GM18511 (cell line): Measurements from ENCODE around the gene SLIRP.
"Not testable (repeated sequence)": the region's sequence is repeated elsewhere in the genome, so short reads cannot be mapped to it uniquely, and the experiment has no call there.

Experiments
- ATAC-seq: cut with Tn5 transposase; IDR thresholded peaks from one replicate; pipeline ENCODE4 v1.9.1; 2021; ENCODE audit warnings: mild to moderate bottlenecking, moderate library complexity; ENCODE audit not compliant: unreplicated experiment

SLIRP gene

DNA sequence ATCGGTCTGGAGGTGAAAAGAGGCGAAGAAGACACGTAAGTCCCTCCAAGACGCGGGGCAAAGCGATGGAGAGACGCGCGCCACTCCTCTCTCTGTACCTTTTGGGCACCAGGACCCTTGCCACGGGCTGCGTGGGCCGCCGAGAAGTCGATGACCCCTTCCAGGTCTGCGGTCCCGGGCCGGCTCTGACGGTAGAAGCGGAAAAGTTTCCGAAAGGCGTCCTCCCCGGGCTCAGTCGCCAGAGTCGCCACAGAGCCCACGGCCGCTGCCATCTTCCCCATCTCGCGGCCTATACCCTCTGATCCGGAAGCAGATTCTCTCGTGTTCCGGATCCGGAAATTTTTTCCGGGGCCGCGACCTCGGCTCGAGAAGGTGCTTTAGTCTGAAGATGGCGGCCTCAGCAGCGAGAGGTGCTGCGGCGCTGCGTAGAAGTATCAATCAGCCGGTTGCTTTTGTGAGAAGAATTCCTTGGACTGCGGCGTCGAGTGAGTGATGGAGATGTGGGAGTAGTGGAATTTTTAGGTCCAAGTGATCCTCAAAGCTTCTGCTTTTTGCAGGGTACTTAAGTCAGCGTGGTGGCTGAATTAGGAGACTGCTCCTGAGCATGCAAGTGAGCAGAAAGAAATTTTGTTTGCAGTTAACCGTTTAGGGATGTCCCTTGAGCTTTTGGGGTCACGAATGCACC, at the start of gene SLIRP, which contains the start of gene ALKBH1:
TSS of gene SLIRP (plus strand) at position 380 of the 685 bp plus-strand sequence. CDS start at position 389, 9 bp downstream.
TSS of gene ALKBH1 (minus strand) at position 300 of the 685 bp plus-strand sequence. CDS start at position 281, 19 bp downstream.
- ATAC-seq: peak; percentile 99

DNA sequence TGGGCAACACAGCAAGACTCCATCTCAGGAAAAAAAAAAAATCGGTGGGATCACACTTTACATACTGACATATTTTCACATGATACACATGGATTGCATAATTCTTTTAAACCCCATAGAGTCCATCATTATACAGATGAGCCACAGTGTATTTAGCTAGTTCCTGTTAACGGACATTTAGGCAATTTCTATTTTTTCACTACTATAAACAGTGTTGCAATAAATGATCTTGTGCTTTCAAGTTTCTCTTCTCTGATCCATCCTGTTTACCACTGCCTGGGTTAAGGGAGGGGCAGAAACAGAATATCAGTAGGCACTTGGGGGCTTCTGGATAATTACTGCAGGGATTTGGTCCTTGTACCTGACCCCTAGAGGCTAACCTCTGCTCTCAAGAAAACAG, 48.1 kb upstream of the SLIRP start:
- ATAC-seq: no peak

DNA sequence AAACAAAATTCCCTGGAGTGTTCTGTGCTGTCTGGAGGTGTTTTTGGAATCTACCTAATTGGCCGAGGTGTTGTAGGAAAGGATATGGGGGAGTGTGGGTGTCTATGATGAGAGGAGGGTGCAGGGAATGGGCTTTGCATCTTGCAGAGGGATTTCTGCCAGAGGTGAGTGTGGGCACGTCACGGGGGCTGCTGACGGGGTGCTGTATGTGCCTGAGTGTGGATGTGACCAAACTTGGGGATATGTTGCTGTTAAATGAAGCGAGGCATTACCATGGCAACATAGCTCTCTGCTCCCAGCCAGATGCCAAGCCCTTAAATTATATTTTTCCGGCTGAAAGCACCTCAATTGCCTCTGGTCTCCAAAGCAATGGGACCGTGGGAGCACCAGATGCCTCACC, 47.1 kb upstream of the SLIRP start:
- no peak for ATAC-seq

DNA sequence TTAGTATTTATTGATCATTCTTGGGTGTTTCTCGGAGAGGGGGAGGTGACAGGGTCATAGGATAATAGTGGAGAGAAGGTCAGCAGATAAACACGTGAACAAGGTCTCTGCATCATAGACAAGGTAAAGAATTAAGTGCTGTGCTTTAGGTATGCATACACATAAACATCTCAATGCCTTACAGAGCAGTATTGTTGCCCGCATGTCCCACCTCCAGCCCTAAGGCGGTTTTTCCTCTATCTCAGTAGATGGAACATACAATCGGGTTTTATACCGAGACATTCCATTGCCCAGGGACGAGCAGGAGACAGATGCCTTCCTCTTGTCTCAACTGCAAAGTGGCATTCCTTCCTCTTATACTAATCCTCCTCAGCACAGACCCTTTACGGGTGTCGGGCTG, 46.3 kb upstream of the SLIRP start:
- not testable (repeated sequence) for ATAC-seq

DNA sequence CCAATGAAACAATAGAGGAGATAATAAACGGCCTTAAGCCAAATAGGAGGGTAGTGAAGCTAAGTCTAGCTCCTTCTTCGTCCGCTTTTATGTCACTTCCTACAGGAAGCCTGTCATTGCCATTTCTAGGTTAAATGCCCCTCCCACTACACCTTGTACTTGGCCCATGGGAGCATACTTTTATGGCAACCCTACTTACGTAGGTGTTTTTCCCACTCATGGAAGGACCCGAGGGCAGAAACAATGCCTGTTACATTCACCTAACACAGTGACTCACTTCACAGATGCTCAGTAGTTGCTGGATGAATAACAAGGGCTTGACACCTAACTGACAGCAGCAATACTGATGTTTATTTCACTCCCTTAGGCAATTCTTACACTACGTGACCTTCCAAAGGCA, 44.6 kb upstream of the SLIRP start:
- no peak for ATAC-seq

DNA sequence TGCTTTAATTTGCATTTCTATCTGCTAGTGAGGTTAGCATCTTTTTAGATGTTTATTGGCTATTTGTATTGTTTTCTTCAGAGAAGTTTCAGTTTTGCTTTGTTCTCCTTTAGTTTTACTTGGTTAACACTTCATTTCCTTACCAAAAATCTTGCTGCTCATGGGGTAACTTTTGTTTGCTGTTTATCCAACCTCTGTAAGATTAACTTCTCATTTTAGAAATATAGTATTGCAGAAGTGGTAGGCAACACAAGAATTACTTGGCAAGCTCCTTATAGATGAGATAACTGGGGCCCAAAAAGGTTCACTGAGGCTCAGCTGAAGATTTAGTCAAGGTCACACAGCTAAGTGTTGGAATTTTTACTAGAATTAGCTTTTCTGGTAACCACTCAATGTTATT, 40.6 kb upstream of the SLIRP start:
- ATAC-seq: no peak

DNA sequence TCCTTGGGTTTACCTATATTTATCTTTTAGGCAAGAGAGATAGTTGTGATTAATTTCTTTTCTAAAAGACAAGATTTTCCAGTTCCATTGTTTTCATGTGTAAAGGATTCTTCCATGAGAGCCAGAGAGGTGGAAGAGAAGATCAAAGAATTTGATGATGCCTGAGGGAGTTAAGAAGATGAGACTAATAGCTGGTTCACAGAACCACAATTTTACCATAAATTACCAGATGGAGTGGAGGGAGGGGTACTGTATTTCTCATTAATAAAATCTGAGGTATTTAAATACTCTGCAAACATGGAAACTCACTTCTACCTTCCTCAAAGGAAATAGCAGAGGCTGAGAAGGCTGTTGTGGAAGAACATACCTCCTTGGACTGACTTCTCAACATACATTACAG, 34.7 kb upstream of the SLIRP start:
- ATAC-seq: no peak

DNA sequence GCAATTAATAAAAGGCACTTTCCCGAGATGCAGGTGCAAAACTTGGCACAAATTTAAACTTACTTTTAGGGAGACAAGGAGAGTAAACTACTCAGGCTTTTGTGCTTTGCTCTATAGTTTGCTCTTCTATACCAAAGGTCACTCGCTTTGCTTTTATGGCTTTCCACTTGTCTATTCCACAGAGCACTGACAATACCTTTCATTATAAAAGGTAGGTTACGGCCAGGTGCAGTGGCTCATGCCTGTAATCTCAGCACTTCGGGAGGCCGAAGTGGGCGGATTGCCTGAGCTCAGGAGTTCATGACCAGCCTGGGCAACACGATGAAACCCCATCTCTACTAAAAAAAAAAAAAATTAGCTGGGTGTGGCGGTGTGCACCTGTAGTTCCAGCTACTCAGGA, 33.0 kb upstream of the SLIRP start:
- ATAC-seq: no peak

DNA sequence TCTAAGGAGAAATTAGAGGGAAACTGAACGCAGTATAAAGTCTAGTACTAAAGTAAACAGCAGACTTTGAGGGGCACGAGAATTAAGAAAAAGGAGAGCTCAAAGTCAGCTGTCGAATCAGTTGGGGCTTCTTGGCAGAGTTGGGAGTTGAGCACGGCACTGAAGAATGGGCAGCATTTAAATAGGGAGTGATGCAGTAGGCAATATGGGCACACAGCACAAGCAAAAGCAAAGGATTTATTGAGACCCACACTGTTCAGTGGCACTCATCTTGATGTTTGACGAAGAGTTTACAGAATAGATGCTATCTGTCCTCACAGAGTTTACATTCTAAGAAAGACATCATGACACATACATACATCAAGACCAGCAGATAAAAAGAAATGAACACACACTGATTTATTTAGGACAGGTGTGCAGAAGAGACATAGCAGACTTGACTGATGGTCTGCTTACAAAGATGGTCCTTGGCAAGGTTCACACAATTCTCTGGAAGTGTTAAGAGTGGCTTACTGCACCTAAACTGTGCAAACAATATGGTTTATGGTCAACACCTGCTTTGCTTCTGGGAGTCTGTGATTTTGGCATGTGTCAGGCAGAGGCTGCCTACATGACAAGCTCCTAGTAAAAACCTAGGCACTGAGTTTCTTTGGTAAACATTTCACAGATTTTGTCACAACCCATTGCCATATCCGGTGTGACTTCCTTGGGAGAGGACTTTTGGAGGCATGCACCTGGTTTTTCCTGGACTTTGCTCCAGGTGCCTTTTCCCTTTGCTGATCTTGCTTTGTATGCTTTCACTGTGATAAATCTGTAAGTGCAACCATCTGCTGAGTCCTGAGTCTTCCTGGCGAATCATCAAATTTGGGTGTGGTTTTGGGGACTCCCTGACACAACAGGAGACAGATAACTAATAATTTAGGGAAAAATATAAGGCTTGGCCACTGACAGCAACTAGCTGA, 26.4 kb upstream of the SLIRP start:
- no peak for ATAC-seq

DNA sequence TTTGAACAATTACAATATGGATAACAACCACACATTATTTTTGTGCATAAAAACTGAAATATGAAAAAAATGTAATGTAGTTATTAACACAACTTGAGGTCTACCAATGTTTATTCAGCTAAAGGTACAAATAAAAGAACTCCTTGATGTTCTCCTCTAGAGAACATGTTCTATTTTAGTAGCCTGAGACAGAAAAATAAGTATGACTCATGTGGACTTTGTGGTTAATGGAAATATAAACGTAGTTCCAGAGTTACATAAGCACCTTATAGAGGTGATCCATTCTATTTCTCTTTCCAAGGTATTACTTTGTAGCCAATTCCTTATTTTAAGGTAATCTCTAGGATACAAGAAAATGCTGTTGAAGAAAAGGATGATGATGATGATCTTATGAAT, 25.7 kb upstream of the SLIRP start:
- ATAC-seq: no peak

DNA sequence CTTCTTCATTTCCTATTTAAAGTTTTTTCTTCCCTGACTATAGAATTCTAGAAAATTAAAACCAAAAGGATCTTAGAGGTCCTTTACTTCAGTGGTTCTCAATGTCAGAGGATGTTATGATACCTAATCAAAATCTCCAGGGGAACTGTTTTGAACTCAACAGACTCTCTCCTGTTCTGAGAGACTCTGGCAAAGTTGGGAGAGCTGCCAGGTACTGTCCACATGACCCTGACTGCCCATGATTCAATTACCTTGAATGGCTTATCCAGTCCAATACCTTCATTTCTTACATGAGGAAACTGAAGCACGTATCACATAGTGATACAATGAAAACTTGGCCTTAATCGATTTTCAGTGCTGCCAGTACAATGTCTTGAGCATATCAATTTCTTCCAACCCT, 16.6 kb upstream of the SLIRP start:
- no peak for ATAC-seq

DNA sequence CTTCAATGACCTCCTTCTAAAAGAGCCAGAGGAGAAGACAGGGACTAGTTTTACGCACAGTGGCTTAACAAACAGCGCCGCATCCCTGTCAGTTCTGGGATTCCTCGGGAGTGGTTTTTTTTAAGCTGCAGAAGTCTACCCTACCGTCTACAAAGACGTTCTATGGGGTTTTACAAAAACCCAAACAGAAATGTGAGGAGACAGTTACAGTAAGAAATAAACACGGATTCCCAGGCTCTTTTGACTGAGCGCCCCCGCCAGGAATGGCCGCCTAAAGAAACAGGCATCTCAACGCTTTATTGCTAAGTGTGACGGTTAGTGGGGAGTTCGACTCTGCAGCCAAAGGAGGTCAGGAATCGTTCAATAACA, 564 bp upstream of the SLIRP start:
- peak; percentile 37 for ATAC-seq

DNA sequence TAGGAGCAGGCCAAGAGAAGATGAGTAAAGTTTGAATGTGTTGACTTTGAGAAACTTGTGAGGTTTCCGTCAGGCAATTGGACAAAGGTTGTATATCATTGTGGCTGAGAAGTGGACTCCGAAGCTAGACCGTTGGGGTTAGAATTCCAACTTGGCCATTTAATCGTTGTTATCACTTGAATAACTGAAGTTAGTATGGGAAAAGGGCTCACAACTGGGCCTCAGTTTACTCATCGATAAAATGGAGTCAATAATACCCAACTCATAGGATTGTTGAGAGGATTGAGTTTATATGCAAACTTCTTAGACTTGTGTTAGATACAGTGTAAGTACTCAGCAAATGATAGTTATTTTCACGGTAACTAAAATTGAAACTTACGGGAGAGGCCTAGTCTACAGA, 846 bp downstream of the SLIRP start:
- ATAC-seq: no peak

DNA sequence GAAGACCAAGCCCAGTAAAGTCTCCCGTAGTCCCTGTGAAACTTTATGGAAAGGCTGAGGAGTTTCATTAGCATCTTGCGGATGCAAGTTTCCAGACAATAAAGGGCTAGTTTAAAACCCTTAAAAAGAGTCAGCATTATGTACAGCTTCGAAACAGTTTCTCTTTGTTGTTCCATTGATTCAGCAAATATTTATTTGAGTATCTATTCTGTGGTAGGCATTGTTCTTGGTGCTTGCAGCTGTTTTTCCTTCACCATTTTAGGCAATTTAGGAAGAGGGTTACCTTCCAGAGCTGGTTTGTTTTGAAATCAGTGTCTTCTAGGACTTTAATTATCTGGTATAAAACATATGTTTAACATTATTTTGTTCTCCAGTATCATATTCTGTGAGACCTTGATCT, 1.5 kb downstream of the SLIRP start:
- ATAC-seq: no peak

DNA sequence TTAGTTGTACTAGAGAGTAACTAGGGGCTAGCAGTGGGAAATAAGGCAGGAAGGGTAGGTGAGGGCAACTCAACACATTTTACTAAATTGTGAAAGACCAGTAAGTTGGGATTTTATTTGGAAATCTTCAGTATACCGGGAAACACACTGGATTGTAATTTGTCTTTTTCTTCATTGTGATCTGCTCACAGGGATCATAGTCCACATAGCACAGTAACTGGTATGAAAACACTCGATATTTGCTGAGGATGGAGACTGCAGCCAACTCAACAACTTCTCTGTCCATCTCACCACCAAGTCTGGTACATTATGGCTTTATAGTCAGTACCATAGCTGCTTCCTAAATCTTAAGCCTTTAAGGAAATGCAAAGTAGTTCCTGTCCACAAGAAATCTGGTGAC, 2.5 kb downstream of the SLIRP start:
- ATAC-seq: no peak

DNA sequence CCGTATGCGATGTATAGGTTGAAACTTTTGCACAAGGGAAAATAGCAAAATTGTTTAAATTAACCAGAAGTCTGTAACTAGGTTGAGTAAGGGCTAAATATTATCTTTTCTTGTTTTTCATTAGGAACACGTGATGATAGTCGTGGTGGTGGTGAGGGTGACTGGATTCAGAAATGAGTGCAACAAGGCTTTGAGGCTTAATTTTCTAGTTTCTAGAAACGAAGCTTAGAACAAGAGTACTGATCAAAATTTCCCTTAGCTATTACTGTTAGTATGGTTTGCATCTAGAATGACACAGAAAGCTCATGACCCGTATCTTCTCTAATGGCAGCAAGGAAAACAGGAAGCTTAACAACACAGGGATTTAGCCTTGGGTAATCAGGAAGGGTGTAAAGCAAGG, 7.0 kb downstream of the SLIRP start:
- ATAC-seq: no peak

DNA sequence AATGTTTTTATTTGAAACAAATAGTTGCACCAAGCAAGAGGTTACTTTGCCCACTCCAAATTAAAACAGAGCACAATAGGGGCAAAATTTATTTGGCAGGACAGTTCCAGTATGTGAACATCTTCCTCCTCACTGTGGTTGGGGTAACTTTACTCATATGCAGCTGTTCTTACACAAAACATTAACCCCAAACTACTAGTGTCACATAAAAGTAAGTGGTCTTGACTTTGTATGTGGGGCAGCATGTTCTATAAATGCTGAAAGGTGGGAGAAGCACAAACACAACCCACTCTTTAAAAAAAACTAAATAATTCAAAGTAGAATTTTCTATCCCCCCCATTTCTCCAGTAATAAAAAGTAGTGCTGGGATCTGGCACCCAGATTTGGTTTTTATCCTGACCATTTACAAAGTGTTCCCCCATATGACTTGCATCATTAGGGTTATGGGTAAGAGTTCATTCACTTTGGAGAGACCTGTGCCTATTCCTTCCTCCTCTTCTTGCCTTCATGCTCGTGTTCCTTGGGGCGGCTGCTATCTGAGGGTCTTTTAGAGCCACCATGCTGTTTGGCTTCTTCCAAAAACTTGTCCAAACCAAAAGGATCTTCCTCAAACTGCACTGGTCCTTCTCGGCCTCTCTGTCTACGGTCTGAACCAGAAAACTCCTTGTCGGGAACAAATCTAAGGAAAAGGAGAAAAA, 9.9 kb downstream of the SLIRP start:
- no peak for ATAC-seq

DNA sequence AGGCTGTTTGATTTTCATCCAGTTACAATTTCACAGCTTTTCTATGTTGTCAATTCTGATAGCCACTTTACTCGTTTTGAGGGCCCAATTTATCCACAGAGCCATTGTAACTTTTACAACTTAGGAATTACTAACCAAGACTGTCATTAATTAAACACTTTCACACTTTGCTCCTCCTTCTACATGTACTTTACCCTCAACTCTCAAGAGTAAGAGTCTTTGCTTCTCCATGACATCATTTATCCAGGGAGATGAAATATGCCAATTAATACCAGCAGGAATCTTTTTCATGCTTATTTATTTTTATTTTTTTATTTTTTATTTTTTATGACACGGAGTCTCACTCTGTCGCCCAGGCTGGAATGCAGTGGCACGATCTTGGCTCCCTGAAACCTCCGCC, 13.5 kb downstream of the SLIRP start:
- ATAC-seq: no peak

DNA sequence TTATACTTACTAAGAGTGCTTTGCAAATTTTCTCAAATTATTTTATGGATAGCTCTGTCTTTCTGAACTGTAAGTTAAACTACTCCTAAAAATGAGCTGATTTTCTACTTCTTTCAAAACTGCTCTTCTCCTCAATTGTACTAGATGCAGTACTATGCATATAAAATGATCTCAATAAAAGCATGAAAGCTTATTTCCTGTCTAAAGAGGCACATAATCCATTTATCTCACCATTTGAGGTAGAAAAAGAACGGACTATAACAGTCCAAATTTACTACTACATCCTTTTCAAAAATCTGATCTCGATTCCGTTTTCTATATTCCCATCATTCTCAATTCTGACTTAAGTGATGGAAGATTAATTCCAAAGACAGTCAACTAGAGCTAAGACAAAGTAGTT, 14.4 kb downstream of the SLIRP start:
- ATAC-seq: no peak

DNA sequence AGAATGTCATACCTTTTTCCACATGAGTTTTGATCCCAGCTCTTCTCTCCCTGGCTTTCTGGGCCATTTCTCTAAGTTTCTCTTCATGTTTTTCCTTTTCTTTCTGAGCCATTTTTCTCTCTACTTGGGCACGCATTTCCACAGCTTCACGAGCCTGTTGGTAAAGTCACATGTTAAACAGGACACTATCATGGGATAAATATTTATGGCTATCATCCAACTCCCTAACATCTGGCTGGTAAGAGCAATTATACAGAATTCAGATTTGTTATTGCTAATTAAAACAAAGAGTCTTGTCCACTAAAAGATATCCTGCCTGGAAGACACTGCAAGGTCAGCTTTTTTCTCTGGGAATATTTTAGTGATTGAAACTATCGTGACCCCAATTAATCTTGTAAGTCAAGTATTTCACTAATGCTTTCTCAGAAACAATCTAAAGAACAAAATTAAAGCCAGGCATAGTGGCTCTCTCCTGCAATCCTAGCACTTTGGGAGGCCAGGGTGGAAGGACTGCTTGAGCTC, 23.1 kb downstream of the SLIRP start:
- ATAC-seq: no peak

DNA sequence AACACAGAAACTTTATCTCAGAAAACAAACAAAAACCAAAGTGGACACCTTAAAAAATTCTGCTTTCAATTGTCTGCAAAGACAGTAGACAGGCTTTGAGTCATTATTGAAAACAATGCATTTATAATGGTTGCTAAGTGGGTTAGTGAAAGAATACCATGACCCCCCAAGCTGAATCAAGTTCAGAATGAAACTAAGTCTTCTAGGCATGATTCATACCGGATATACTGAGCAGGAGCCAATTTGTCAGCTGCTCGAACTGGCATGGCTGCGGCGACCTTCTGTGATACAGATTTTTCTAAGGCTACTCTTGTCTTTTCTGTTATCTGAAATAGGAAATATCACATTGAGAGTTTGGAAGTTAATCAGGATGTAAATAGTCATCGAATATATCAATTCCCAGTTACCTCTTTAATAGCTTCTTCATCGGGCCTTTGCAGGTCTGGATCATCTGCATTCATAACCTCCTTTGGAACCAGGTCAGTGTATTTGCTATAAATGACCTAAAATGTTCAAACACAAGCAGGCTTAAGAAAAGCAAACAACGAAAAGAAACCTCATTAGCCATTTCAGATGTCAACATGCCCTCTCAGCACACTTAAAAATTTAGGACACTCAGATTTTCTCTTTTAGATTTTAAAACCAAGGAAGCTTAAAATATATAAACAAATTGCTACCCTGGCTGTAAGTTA, 30.8 kb downstream of the SLIRP start:
- no peak for ATAC-seq
